ENCODE results near the gene TAF3.

GRCh38 chr10:7811000-7811399, 7.3 kb upstream of the TAF3 start:
- no peak for TF ChIP-seq EZH2phosphoT487 (IDR thresholded peaks at IDR 0.05; ENCODE audit: low read depth, severe bottlenecking, unreplicated experiment)
- no peak for TF ChIP-seq CTCF (IDR thresholded peaks at IDR 0.05; ENCODE audit: poor library complexity)
- TF ChIP-seq EZH2 (IDR thresholded peaks at IDR 0.05; ENCODE audit: borderline replicate concordance) = no peak

Measured in hepatocyte (in vitro differentiated cells).